Left colon (tissue), 2 donors: ENCODE data around the gene SMIM30. TPM values are rescaled to one million over a fixed set of nuclear protein-coding genes. Genes with fewer than 3 reads are reported as not detected.

Experiments
- total RNA-seq, 2 donors: library from RNA; stranded (reverse); fragmentation: NEBNext Ultra II Directional; extraction: Animal tissue kit (Norgen Biotek cat#: 25700); gene quantifications; one replicate each; pipeline ENCODE4 v1.2.1, GENCODE V29; 2021
- donor health status: DM: no; HTN: no; CAD: no.
- donor health status: DM: yes; HTN: yes; CAD: no.

The SMIM30 gene
- total RNA-seq, 2 donors from 2014 or later = 24.8 to 25.7 TPM

Other genes with a start within 250 kb of the SMIM30 start
- gene GPR85, start 31.7 kb downstream of the SMIM30 start, total RNA-seq = under 1 TPM in 1 of 2 donors, not detected in 1; 0.75 TPM